LNCaP clone FGC (cell line): ENCODE data around the gene CEACAM19.

Experiments
- DNase-seq: peaks from one replicate; pipeline ENCODE4 v3.0.0-alpha.2; 2011; ENCODE audit warnings: low read depth
- H3K4me3 ChIP-seq: 2 replicates; pipeline ENCODE4 v1.5.1; 2011; ENCODE audit warnings: mild to moderate bottlenecking, low read depth, low read length, control low read depth
- CTCF ChIP-seq: IDR thresholded peaks from 2 replicates; pipeline ENCODE4 v1.5.1; 2012; ENCODE audit warnings: mild to moderate bottlenecking; ENCODE audit not compliant: control insufficient read depth, insufficient read depth; ENCODE audit errors: extremely low read depth

The CEACAM19 gene

GRCh38 chr19:44731622-44732021 lies 60.3 kb downstream of the CEACAM19 start:
- no peak overlapping the region for H3K4me3 ChIP-seq
- DNase-seq, result no peak
- TF ChIP-seq CTCF, result no peak

GRCh38 chr19:44732235-44733014 lies 61.1 kb downstream of the CEACAM19 start:
- TF ChIP-seq CTCF, result no peak
- no peak for DNase-seq
- H3K4me3 ChIP-seq, result no peak overlapping the region
